Mesothelial cell of epicardium (in vitro differentiated cells): ENCODE data around the gene IKBKE. TPM values are rescaled to one million over a fixed set of nuclear protein-coding genes. Genes with fewer than 3 reads are reported as not detected.

ENCODE experiments used
- DNase-seq, 2 experiments: peaks; one replicate each; pipeline ENCODE4 v3.0.0; 2021; ENCODE audit warnings: low spot score in 2 of 2; ENCODE audit not compliant: unreplicated experiment in 2 of 2
- H3K27ac Mint-ChIP-seq: 2 replicates; pipeline ENCODE4 v1.8.0; 2021; ENCODE audit warnings: mixed read lengths
- H3K27me3 Mint-ChIP-seq: 2 replicates; pipeline ENCODE4 v1.8.0; 2021; ENCODE audit warnings: low read depth, mixed read lengths
- H3K36me3 Mint-ChIP-seq: 2 replicates; pipeline ENCODE4 v1.8.0; 2021; ENCODE audit warnings: mixed read lengths
- H3K4me1 Mint-ChIP-seq: 2 replicates; pipeline ENCODE4 v1.8.0; 2021; ENCODE audit warnings: mixed read lengths
- H3K4me3 Mint-ChIP-seq: 2 replicates; pipeline ENCODE4 v1.8.0; 2021; ENCODE audit warnings: mild to moderate bottlenecking, moderate library complexity, mixed read lengths
- H3K9me3 Mint-ChIP-seq: 2 replicates; pipeline ENCODE4 v1.8.0; 2021; ENCODE audit warnings: mixed read lengths
- total RNA-seq: library from RNA; stranded (reverse); gene quantifications from 3 replicates; pipeline ENCODE4 v1.2.1, GENCODE V29; 2021
- TF ChIP-seq, protein P1 (sequence below): fragments of 200-600 bp; sonication (generic); IDR thresholded peaks from one replicate; pipeline ENCODE4 v1.5.0; 2021; ENCODE audit warnings: antibody characterized with exemption; ENCODE audit not compliant: unreplicated experiment

Gene IKBKE
- total RNA-seq, 1 donor from 2014 or later, result 7.9 TPM

DNA sequence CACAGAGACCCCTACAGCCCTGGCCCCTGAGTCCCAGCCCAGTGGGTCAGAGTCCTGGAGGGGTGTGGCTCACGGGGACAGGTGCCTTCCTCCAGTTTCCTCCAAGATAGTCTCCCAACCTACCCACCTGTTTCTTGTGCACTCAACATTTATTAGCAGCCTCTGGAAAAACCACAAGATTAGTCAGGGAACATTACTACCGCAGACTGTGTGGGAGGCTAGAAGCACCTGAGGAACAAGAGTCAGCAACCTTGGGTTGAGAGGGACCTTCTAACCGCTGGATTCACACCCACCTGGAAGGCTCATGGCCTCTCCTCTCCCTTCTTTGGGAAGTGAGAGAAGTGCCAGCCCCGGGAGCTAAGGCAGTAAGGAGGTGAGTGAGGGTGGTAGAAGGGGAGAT lies 22.5 kb upstream of the IKBKE start:
- Mint-ChIP-seq H3K4me1 (peaks cover 9% of the 10 kb centered on the region), H3K27me3 (no peaks in the 10 kb centered on the region), H3K27ac (no peak overlapping the region), H3K36me3 (peaks cover 58% of the 10 kb centered on the region), H3K4me3 (no peak overlapping the region), H3K9me3 (no peaks in the 10 kb centered on the region)
- TF ChIP-seq, protein P1, sequence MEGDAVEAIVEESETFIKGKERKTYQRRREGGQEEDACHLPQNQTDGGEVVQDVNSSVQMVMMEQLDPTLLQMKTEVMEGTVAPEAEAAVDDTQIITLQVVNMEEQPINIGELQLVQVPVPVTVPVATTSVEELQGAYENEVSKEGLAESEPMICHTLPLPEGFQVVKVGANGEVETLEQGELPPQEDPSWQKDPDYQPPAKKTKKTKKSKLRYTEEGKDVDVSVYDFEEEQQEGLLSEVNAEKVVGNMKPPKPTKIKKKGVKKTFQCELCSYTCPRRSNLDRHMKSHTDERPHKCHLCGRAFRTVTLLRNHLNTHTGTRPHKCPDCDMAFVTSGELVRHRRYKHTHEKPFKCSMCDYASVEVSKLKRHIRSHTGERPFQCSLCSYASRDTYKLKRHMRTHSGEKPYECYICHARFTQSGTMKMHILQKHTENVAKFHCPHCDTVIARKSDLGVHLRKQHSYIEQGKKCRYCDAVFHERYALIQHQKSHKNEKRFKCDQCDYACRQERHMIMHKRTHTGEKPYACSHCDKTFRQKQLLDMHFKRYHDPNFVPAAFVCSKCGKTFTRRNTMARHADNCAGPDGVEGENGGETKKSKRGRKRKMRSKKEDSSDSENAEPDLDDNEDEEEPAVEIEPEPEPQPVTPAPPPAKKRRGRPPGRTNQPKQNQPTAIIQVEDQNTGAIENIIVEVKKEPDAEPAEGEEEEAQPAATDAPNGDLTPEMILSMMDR, result no peak
- no peak for DNase-seq

DNA sequence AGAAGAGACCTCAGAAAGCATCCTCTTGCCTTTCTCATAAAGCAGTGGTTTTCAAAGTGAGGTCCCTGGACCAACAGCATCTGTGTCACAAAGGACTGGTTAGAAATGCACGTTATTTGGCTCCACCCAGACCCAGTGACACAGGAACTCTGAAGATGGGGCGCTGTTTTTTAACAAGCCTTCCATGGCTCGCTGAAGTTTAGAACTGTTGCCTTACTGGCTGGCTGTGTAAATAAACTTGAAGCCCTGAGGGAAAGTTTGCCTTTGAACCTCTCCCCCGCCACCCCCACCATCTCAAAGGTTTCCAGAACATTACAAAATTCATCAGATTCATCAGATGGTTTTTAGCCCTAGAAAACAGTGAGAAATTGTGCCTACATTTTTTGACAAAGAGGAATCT lies 21.8 kb upstream of the IKBKE start:
- H3K27ac Mint-ChIP-seq, result no peak overlapping the region
- DNase-seq, result no peak
- TF ChIP-seq, protein P1, result no peak
- H3K4me3 Mint-ChIP-seq, result no peak overlapping the region
- H3K4me1 Mint-ChIP-seq, result peaks cover 9% of the 10 kb centered on the region
- H3K9me3 Mint-ChIP-seq, result no peaks in the 10 kb centered on the region
- H3K36me3 Mint-ChIP-seq, result peaks cover 56% of the 10 kb centered on the region
- H3K27me3 Mint-ChIP-seq, result no peaks in the 10 kb centered on the region

DNA sequence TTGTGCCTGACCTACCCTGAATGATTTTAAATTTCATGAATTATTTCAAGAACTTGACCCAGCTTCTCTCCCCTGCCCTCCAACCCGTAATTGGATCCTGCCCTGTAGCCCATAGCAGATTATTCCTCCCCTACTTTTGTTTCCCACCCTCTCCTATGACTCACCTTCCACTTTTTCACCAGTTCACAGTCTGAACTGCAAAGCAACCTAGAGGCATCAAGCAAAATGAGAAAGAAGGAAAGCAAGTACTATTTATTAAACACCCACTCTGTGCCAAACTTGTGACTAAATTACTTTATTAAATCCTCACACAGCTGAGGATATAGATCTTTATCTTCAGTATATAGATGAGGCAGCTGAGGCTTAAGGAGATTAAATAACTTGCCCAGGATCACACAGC lies 20.7 kb upstream of the IKBKE start:
- H3K9me3 Mint-ChIP-seq, result no peaks in the 10 kb centered on the region
- peaks cover 56% of the 10 kb centered on the region for H3K36me3 Mint-ChIP-seq
- TF ChIP-seq, protein P1, result no peak
- H3K4me3 Mint-ChIP-seq, result no peak overlapping the region
- no peak for DNase-seq
- no peaks in the 10 kb centered on the region for H3K27me3 Mint-ChIP-seq
- H3K27ac Mint-ChIP-seq, result no peak overlapping the region
- peaks cover 16% of the 10 kb centered on the region for H3K4me1 Mint-ChIP-seq

DNA sequence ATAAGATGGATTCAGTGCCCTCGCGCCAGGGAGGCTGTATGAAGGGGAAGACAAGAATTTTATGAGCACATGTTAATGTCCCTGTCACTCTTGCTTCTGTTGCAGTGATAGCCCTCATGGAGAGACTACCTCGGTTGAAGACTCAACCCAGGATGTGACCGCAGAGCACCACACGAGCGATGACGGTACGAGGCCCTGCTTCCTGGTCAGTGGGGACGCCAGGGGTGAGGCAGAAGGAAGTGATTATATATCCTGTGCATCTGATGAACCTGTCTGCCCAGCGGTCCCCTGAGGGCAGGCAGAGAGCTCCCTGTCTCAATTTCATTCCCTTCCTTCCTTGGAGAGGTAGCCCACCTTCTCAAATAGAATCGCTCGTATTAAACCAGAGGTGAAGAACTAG lies 20.0 kb upstream of the IKBKE start:
- TF ChIP-seq, protein P1, result no peak
- H3K27ac Mint-ChIP-seq, result no peak overlapping the region
- peaks cover 51% of the 10 kb centered on the region for H3K36me3 Mint-ChIP-seq
- H3K4me3 Mint-ChIP-seq, result no peak overlapping the region
- H3K27me3 Mint-ChIP-seq, result no peaks in the 10 kb centered on the region
- H3K4me1 Mint-ChIP-seq, result peaks cover 23% of the 10 kb centered on the region
- no peaks in the 10 kb centered on the region for H3K9me3 Mint-ChIP-seq
- DNase-seq, result no peak

DNA sequence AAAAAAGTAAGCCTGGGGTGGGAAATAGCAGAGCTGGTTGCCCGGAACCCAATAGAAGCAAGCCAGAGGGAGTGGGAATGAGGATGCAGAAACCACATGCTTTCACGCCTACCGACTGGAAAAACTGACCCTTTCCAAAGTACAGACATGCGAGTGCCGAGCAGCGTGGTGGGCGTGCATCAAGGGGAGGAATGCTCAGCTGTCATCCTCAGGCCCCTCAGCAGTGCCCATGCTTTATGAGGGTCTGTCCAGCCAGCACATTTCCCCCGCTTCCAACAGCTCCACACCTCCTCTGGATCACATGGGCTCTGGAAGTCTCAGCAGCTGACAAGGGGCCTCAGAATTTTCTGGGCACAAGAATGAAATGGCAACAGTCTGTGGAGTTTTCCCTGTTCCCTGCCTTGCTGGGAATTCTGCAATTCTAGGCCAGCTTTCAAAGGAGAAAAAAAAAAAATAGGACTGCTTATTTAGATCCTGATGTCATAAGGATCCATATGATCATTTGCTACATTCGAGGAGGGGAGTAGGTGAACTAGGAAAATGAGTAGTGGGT lies 19.1 kb upstream of the IKBKE start:
- Mint-ChIP-seq H3K27ac (no peak overlapping the region), H3K27me3 (no peaks in the 10 kb centered on the region), H3K36me3 (peaks cover 46% of the 10 kb centered on the region), H3K9me3 (no peaks in the 10 kb centered on the region), H3K4me3 (no peak overlapping the region), H3K4me1 (peaks cover 32% of the 10 kb centered on the region)
- no peak for DNase-seq
- TF ChIP-seq, protein P1, result no peak

DNA sequence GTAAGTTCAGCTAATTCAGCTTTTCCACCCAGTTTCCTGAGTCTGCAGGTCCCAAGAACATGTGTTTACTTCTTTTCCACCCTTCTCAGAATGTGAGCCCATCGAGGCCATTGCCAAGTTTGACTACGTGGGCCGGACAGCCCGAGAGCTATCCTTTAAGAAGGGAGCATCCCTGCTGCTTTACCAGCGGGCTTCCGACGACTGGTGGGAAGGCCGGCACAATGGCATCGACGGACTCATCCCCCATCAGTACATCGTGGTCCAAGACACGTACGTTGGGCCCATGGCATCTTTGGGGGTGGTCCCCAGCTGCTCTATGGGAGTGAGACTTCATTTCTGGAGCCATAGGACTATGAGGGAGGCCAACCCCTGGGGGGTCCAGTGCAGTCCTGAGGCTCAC lies 17.2 kb upstream of the IKBKE start:
- no peak overlapping the region for H3K27ac Mint-ChIP-seq

More for the DNA sequence above, 17.2 kb upstream of the IKBKE start:
- H3K4me3 Mint-ChIP-seq, result no peak overlapping the region
- no peaks in the 10 kb centered on the region for H3K9me3 Mint-ChIP-seq
- H3K36me3 Mint-ChIP-seq, result peaks cover 36% of the 10 kb centered on the region
- H3K4me1 Mint-ChIP-seq, result peaks cover 47% of the 10 kb centered on the region
- peaks cover under 1% of the 10 kb centered on the region for H3K27me3 Mint-ChIP-seq
- no peak for DNase-seq
- TF ChIP-seq, protein P1, result no peak
